OCI-LY3 (cell line): ENCODE results near the gene OSBPL3.

Source experiments
- EZH2phosphoT487 ChIP-seq: fragments of 200-600 bp; shearing (Covaris generic); IDR thresholded peaks from 2 replicates; pipeline ENCODE4 v1.6.1; 2018; ENCODE audit warnings: antibody characterized with exemption, mixed run types, low read depth
- TF ChIP-seq, protein P1 (sequence below): fragments of 200-600, 300-600 bp; sonication (generic); IDR thresholded peaks from 2 replicates; pipeline ENCODE4 v1.5.1; 2014; ENCODE audit warnings: antibody characterized with exemption, low read length, low read depth

DNA sequence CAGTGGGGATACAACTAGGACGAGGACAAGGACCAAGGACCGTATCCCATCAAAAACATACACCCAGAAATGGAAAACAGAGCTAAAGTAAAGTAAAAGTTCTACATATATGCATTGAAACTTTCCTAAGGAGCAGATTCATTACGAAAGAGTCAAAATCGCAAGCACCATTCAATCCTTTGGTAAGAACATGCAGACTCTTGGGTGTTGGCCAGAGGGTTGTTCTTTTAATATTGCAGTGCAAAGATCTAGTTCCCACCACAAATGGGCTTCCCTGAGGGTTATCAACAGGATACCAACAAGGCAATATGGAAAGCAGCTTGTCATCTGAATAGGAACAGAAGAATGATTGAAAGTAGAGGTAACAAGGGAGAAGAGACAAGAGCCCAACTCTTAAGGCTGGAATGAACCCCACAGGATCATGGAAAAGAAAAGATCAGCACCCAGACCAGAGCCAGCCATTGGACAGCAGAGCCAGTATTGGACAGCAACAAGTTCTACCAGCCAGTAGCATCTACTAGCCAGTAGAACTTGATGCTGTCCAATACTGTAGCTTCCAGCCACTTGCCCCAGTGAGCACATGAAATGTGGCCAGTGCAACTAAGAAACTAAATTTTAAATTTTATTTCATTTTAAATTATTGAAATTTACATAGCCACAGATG, 66.0 kb downstream of the OSBPL3 start:
- TF ChIP-seq, protein P1, sequence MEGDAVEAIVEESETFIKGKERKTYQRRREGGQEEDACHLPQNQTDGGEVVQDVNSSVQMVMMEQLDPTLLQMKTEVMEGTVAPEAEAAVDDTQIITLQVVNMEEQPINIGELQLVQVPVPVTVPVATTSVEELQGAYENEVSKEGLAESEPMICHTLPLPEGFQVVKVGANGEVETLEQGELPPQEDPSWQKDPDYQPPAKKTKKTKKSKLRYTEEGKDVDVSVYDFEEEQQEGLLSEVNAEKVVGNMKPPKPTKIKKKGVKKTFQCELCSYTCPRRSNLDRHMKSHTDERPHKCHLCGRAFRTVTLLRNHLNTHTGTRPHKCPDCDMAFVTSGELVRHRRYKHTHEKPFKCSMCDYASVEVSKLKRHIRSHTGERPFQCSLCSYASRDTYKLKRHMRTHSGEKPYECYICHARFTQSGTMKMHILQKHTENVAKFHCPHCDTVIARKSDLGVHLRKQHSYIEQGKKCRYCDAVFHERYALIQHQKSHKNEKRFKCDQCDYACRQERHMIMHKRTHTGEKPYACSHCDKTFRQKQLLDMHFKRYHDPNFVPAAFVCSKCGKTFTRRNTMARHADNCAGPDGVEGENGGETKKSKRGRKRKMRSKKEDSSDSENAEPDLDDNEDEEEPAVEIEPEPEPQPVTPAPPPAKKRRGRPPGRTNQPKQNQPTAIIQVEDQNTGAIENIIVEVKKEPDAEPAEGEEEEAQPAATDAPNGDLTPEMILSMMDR, result no peak
- TF ChIP-seq EZH2phosphoT487, result no peak
